B cell (primary cell): ENCODE data around the gene MAD1L1. TPM values are rescaled to one million over a fixed set of nuclear protein-coding genes. Genes with fewer than 3 reads are reported as not detected.

Experiments
- ATAC-seq: fragments of 200-7000 bp; cut with Tn5 transposase; one replicate; pipeline ENCODE4 v1.10.0; 2021; ENCODE audit warnings: low read depth, mild to moderate bottlenecking, moderate number of reproducible peaks, moderate library complexity
- CTCF ChIA-PET: fragments of 350-600 bp; sonication (Branson Sonifier 250); formaldehyde crosslinking; loops from one replicate; lab custom pipeline; 2021; ENCODE audit warnings: antibody characterized with exemption, inconsistent platforms; lab: Charles Lee
- POLR2A ChIA-PET: fragments of 350-600 bp; sonication (Branson Sonifier 250); formaldehyde crosslinking; loops from one replicate; lab custom pipeline; 2021; ENCODE audit warnings: antibody characterized with exemption; lab: Charles Lee
- DNase-seq: peaks from one replicate; pipeline ENCODE4 v3.0.0; 2013
- H2AFZ ChIP-seq: 2 replicates; pipeline ENCODE4 v1.6.1; 2012; ENCODE audit warnings: mild to moderate bottlenecking, low read depth, low read length; ENCODE audit not compliant: insufficient read depth, poor library complexity, severe bottlenecking
- H3K27ac ChIP-seq, 2 donors: 1 replicate in 1 of 2; 2 replicates in 1 of 2; pipeline ENCODE4 v1.5.1; 2012 to 2013; ENCODE audit warnings: low read length in 2 of 2, mild to moderate bottlenecking in 2 of 2, moderate library complexity in 1 of 2
- H3K27me3 ChIP-seq, 4 experiments: fragments of 200-600 bp in 1 of 4; sonication (generic) in 1 of 4; replicated peaks in 1 of 4; 1 replicate in 2 of 4; 2 replicates in 2 of 4; pipeline versions ENCODE4 v1.6.1 to v1.7.0; 2013 to 2016; ENCODE audit warnings: low read length in 3 of 4, mild to moderate bottlenecking in 2 of 4, mixed read lengths in 1 of 4, moderate library complexity in 1 of 4; ENCODE audit not compliant: insufficient read depth in 4 of 4, control insufficient read depth in 3 of 4; ENCODE audit errors: control extremely low read depth in 1 of 4
- H3K36me3 ChIP-seq, 2 experiments: replicated peaks in 1 of 2; 1 replicate in 1 of 2; 2 replicates in 1 of 2; pipeline versions ENCODE4 v1.6.1 to v1.7.1; 2013; ENCODE audit warnings: low read length in 1 of 2; ENCODE audit not compliant: insufficient read depth in 2 of 2, control insufficient read depth in 1 of 2; ENCODE audit errors: control extremely low read depth in 1 of 2, extremely low read depth in 1 of 2
- H3K4me1 ChIP-seq, 2 donors: fragments of 200-600 bp in 1 of 2; sonication (generic) in 1 of 2; 1 replicate in 1 of 2; 2 replicates in 1 of 2; pipeline versions ENCODE4 v1.5.1 to v1.6.1; 2013 to 2017; ENCODE audit warnings: low read length in 2 of 2; ENCODE audit not compliant: control insufficient read depth in 2 of 2, insufficient read depth in 2 of 2
- H3K4me2 ChIP-seq: replicated peaks from 2 replicates; pipeline ENCODE3; 2012; ENCODE audit warnings: mild to moderate bottlenecking, low read depth, low read length; ENCODE audit not compliant: poor library complexity, severe bottlenecking
- H3K4me3 ChIP-seq, 5 experiments: fragments of 200-600 bp in 1 of 5; sonication (generic) in 1 of 5; 1 replicate in 3 of 5; 2 replicates in 2 of 5; pipeline versions ENCODE4 v1.5.1 to v1.7.0; 2011 to 2016; ENCODE audit warnings: low read length in 4 of 5, mild to moderate bottlenecking in 4 of 5, low read depth in 2 of 5, control low read depth in 1 of 5, moderate library complexity in 1 of 5; ENCODE audit not compliant: insufficient read depth in 1 of 5; ENCODE audit errors: control extremely low read depth in 1 of 5, extremely low read depth in 1 of 5
- H3K79me2 ChIP-seq: fragments of 200-600 bp; sonication (generic); one replicate; pipeline ENCODE4 v1.6.0; 2016; ENCODE audit warnings: low read length; ENCODE audit not compliant: control insufficient read depth, insufficient read depth
- H3K9ac ChIP-seq: fragments of 200-600 bp; sonication (generic); 2 replicates; pipeline ENCODE4 v1.6.1; 2017; ENCODE audit warnings: mild to moderate bottlenecking, low read length, moderate library complexity
- H3K9me3 ChIP-seq, 3 donors: one replicate each; pipeline versions ENCODE4 v1.6.1 to v1.7.1; 2013; ENCODE audit warnings: low read length in 2 of 3; ENCODE audit not compliant: control insufficient read depth in 2 of 3, insufficient read depth in 1 of 3; ENCODE audit errors: control extremely low read depth in 1 of 3
- H4K20me1 ChIP-seq: 2 replicates; pipeline ENCODE4 v1.6.0; 2012; ENCODE audit warnings: mild to moderate bottlenecking, low read length; ENCODE audit not compliant: insufficient read depth, control insufficient read depth, poor library complexity, severe bottlenecking
- H3K27ac Mint-ChIP-seq: one replicate; pipeline ENCODE4 v1.8.0; 2021; ENCODE audit warnings: mixed read lengths
- H3K27me3 Mint-ChIP-seq: one replicate; pipeline ENCODE4 v1.8.0; 2021; ENCODE audit warnings: mixed read lengths
- H3K4me1 Mint-ChIP-seq: one replicate; pipeline ENCODE4 v1.8.0; 2021; ENCODE audit warnings: mixed read lengths
- H3K4me3 Mint-ChIP-seq: one replicate; pipeline ENCODE4 v1.8.0; 2021; ENCODE audit warnings: mixed read lengths
- H3K9me3 Mint-ChIP-seq: one replicate; pipeline ENCODE4 v1.8.0; 2022; ENCODE audit warnings: mixed read lengths; ENCODE audit not compliant: insufficient read depth
- EZH2 ChIP-seq: IDR thresholded peaks from 2 replicates; pipeline ENCODE4 v1.6.1; 2012; ENCODE audit warnings: borderline replicate concordance, low read depth, mild to moderate bottlenecking, moderate library complexity, low read length; ENCODE audit not compliant: insufficient read depth, poor library complexity, severe bottlenecking
- WGBS: methylation state at CpG from one replicate; pipeline ENCODE4 v1.1.5; 2013; ENCODE audit warnings: missing lambda C conversion rate; ENCODE audit not compliant: insufficient coverage; 5-methylcytosine and 5-hydroxymethylcytosine counted together
- intact Hi-C: fragments of 100-400 bp; cut with micrococcal nuclease; formaldehyde crosslinking; loops from one replicate; pipeline ENCODE4 v1.10.0; 2022
- polyA plus RNA-seq: library from polyadenylated mRNA; depleted of rRNA; stranded (reverse); fragments of >200 nt; gene quantifications from 2 replicates; pipeline ENCODE4 v1.2.3, GENCODE V29; 2012
- total RNA-seq, 2 donors: library from RNA; stranded (reverse); fragments of 120-200 nt in 1 of 2; gene quantifications; 1 replicate in 1 of 2; 2 replicates in 1 of 2; pipeline versions ENCODE4 v1.2.3 to v1.2.4, GENCODE V29; 2013 to 2022
- TF ChIP-seq, protein P1 (sequence below): fragments of 200-600 bp; IDR thresholded peaks from one replicate; pipeline ENCODE4 v1.8.0; 2022; ENCODE audit warnings: antibody characterized with exemption, mild to moderate bottlenecking

MAD1L1 gene
- total and polyA plus RNA-seq, 2 donors (not counting 1 experiment from before 2014, with no cell fraction given), result 86.7 to 110 TPM

DNA sequence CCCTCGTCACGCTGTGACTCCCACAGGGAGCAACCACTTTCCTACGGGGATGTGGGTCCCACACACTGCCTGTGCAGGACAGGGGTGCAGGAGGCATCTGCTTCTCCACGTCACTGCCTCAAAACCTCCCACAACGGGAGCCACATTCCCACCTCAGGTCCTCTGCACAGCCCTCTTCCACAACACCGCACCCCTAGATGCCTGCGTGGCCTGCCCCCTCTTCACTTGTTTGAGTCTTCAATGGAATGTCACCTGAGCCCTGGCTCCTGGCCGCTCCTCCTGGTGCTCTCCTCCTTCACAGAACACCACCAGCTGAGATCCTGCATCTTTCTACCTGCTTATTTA, 73.6 kb downstream of the MAD1L1 start:
- H3K9ac ChIP-seq, result no peak overlapping the region
- no peak overlapping the region for H2AFZ ChIP-seq
- POLR2A ChIA-PET, result no interaction called here
- no peaks in the 10 kb centered on the region for H3K9me3 Mint-ChIP-seq
- TF ChIP-seq, protein P1, sequence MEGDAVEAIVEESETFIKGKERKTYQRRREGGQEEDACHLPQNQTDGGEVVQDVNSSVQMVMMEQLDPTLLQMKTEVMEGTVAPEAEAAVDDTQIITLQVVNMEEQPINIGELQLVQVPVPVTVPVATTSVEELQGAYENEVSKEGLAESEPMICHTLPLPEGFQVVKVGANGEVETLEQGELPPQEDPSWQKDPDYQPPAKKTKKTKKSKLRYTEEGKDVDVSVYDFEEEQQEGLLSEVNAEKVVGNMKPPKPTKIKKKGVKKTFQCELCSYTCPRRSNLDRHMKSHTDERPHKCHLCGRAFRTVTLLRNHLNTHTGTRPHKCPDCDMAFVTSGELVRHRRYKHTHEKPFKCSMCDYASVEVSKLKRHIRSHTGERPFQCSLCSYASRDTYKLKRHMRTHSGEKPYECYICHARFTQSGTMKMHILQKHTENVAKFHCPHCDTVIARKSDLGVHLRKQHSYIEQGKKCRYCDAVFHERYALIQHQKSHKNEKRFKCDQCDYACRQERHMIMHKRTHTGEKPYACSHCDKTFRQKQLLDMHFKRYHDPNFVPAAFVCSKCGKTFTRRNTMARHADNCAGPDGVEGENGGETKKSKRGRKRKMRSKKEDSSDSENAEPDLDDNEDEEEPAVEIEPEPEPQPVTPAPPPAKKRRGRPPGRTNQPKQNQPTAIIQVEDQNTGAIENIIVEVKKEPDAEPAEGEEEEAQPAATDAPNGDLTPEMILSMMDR, result no peak
- no peak for TF ChIP-seq EZH2
- peaks cover 6% of the 10 kb centered on the region for H4K20me1 ChIP-seq
- no peaks in the 10 kb centered on the region for H3K9me3 ChIP-seq
- H3K79me2 ChIP-seq, result peaks cover 11% of the 10 kb centered on the region
- H3K27ac Mint-ChIP-seq, result no peak overlapping the region
- H3K36me3 ChIP-seq, result peaks cover 0 to 4% of the 10 kb centered on the region in 2 experiments
- no peak overlapping the region for H3K4me3 Mint-ChIP-seq
- WGBS, result 98% methylated on average over 8 of the region's 8 CpGs
- no peaks in the 10 kb centered on the region for H3K4me1 ChIP-seq
- no peaks in the 10 kb centered on the region for H3K4me1 Mint-ChIP-seq
- DNase-seq, result no peak
- no peak overlapping the region for H3K4me3 ChIP-seq
- H3K27me3 Mint-ChIP-seq, result no peaks in the 10 kb centered on the region
- intact Hi-C loops, result no loop called here
- no peak overlapping the region for H3K27ac ChIP-seq
- H3K27me3 ChIP-seq, result no peaks in the 10 kb centered on the region
- H3K4me2 ChIP-seq, result no peak overlapping the region
- CTCF ChIA-PET, result no interaction called here
- no peak for ATAC-seq

DNA sequence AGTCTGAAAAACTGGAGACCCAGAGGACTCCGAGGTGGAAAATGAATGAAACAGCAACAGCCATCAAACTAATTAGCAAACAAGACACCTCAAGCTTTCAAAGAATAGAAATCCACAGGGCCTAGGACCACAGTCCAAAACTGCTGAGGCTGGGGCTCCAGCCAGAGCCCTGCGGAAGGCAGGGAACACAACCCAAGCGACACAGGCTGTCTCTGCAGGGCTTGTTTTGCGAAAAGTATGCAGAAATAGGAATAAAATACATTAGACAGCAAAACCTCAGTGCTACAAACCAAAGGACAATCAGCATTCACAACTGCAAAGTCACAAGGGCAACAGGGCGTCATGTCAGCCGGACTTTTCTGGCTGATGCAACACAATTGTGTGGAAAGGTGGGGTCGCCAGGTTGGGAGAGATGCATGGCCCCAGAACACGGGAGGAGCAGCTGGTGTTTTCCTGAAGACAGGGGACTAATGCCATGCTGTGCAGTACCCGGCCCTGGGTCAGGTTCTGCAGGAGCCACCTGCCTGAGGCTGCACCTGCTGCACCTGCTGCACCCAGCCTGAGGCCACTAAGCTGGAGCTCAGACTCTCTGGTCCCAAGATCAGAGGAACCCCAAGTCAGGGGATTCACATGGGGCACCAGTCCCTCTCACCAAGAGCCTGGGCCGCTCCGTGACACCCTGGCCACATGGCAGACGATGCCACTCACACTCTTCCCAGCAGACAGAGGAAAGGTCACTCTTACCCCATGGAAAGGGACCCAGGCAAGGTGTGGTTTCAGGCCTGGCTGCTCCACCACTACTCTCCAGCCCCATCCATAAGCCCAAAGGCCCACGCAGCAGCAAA, 74.2 kb downstream of the MAD1L1 start:
- H3K27ac ChIP-seq, result no peak overlapping the region
- H3K9me3 ChIP-seq, result no peaks in the 10 kb centered on the region
- no peak overlapping the region for H2AFZ ChIP-seq
- ChIA-PET CTCF (no interaction called here), POLR2A (no interaction called here)
- no peak for ATAC-seq
- H3K9me3 Mint-ChIP-seq, result no peaks in the 10 kb centered on the region
- H3K27me3 ChIP-seq, result no peaks in the 10 kb centered on the region
- intact Hi-C loops, result no loop called here
- H3K79me2 ChIP-seq, result peaks cover 6% of the 10 kb centered on the region
- H3K27ac Mint-ChIP-seq, result no peak overlapping the region
- peaks cover 0 to 4% of the 10 kb centered on the region in 2 experiments for H3K36me3 ChIP-seq
- DNase-seq, result no peak
- no peaks in the 10 kb centered on the region for H3K4me1 Mint-ChIP-seq
- H3K27me3 Mint-ChIP-seq, result no peaks in the 10 kb centered on the region
- no peak overlapping the region for H3K9ac ChIP-seq
- H3K4me3 ChIP-seq, result no peak overlapping the region
- TF ChIP-seq EZH2, result no peak
- TF ChIP-seq, protein P1, result no peak
- no peaks in the 10 kb centered on the region for H3K4me1 ChIP-seq
- H3K4me3 Mint-ChIP-seq, result no peak overlapping the region
- no peak overlapping the region for H3K4me2 ChIP-seq
- 89% methylated on average over 11 of the region's 13 CpGs for WGBS
- H4K20me1 ChIP-seq, result no peaks in the 10 kb centered on the region
